KBM-7 (cell line): ENCODE measurements around the gene PEX10.
A peak's percentile ranks its signal among the peaks of the same experiment; 100 is the strongest.

Source experiments
- DNase-seq: peaks from one replicate; pipeline ENCODE4 v3.0.0-alpha.2; 2015
- in situ Hi-C: fragments of 300-500 bp; cut with MboI; formaldehyde crosslinking; loops from 2 replicates; pipeline ENCODE4 v1.14.3; 2020; ENCODE audit warnings: low sequenced_read_pairs, low pct_unique_long_range_greater_than_20kb, mixed read lengths

The PEX10 gene

DNA sequence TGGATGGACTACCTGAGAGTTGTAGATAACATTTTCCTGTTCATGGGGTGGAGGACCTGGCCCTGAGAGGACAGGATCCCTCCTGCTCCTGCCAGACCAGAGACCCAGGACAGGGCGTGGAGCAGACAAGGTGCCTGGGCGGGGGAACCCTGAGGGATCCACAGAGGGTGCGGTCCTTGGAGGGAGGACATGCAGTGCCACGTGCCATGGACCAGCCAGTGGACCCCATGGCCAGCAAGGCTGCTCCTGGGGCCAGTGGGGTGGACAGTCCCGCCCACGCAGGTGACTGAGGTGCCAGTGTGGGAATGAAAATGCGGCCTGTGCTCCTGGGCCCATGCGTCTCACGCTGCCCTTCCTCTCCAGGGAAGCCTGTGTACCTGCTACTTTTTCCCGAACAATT lies 17.1 kb downstream of the PEX10 start:
- in situ Hi-C loops: no loop called here
- no peak for DNase-seq

DNA sequence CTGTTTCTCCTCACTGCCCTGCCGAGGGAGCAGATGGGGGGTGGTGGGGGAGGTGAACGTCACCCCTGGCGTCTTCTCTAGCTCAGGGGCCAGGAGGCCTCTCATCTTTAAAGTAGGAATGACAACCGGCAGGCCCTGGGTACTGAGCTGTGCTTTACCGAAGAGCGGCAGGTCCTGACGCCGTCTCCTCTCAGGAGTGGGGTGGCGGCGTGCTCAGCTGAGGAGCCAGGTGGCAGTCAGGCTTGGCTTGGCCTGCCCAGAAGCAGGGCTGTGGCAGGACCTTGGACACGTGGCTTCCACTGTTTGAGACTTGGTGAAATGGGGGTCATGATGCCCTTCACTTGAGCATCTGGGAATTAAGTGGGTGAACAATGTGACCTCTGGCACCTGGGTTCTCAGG lies 17.6 kb downstream of the PEX10 start:
- in situ Hi-C loops: no loop called here
- no peak for DNase-seq

DNA sequence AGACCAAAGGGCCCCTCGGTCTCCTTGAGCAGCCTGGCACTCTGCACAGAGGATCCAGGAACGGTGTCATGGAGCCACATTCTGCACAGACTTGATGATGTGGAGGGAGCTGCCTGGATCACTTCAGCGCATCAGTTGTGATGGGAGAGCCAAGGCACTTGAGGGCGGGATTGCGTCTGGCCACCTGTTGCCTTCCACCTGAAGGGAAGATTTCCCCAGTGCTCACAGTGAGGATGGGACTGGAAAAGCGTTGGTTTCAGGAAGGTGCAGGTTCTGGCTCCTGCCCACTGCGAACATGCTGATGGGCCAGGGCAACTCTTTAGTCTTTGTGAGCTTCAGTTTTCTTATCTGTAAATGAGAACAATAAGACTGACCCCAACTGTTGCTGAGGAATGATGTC lies 18.1 kb downstream of the PEX10 start:
- in situ Hi-C loops: no loop called here

DNA sequence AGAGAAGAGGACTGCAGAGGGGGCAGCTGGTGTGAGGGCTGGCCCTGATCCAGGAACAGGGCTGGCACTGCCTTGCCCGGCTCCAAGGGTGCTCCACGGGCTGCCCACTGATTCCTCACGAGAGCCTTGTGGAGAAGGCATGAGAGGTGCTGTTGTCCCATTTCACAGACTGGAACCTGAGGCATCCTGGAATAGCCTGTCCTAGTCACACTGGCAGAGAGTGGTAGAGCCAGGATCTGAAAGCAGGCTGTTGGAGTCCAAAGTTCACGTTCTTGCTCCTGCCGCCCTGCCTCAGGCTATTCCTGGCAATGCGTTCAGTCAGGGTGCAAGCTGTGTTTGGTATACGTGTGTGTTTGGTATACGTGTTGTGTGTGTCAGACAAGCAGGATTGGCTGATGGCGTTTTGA lies 18.9 kb downstream of the PEX10 start:
- no peak for DNase-seq
- in situ Hi-C loops: no loop called here

More for the DNA sequence above, 18.1 kb downstream of the PEX10 start:
- no peak for DNase-seq

DNA sequence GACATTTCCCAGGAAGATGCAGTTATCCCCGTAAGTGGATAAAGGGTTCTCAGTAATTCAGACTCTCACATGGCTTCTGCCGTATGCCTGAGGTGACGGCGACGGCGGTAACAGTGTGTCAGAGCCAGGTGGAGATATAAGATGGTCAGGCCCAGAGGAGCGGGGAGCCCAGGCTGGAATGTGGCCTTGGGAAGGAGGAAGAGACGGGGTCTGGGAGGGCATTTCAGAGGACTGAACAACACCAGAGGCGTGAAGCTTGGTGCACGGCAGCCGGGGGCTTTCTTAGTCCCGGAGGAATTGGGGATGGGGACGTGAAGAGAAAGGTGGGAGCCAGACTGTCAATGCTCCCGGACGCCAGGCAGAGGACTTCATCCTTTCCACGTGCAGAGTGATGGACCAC lies 19.7 kb downstream of the PEX10 start:
- in situ Hi-C loops: no loop called here

DNA sequence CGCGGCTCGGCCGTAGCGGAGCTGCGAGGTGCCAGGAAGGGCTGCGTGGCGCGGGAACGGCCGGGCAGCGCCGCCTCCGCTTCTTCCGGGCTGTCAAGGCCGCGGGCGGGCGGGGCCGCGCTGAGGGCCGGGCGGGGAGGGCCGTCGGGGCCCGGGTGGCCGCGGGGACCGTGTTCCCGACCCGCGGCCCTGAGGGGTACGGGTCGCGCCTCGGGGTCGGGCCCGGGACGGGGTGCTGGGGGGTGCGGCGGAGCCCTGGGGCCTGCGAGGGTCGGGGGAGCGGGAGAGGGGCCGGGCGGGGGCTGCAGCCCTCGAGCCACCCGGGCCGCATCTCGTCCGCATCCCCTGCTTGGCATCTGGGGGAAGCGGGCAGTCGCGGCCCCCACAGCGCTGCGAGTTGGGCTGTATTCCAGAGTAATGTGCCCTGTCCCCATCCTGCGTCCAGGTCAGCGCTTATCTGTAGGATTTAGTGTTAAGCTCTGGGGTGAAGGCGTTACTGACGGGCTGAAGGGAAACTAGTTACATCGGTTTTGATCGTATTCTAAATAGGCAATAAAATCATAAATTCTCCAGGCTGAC lies 20.3 kb downstream of the PEX10 start:
- DNase-seq: no peak
- in situ Hi-C loops: no loop called here

More for the DNA sequence above, 19.7 kb downstream of the PEX10 start:
- DNase-seq: no peak

DNA sequence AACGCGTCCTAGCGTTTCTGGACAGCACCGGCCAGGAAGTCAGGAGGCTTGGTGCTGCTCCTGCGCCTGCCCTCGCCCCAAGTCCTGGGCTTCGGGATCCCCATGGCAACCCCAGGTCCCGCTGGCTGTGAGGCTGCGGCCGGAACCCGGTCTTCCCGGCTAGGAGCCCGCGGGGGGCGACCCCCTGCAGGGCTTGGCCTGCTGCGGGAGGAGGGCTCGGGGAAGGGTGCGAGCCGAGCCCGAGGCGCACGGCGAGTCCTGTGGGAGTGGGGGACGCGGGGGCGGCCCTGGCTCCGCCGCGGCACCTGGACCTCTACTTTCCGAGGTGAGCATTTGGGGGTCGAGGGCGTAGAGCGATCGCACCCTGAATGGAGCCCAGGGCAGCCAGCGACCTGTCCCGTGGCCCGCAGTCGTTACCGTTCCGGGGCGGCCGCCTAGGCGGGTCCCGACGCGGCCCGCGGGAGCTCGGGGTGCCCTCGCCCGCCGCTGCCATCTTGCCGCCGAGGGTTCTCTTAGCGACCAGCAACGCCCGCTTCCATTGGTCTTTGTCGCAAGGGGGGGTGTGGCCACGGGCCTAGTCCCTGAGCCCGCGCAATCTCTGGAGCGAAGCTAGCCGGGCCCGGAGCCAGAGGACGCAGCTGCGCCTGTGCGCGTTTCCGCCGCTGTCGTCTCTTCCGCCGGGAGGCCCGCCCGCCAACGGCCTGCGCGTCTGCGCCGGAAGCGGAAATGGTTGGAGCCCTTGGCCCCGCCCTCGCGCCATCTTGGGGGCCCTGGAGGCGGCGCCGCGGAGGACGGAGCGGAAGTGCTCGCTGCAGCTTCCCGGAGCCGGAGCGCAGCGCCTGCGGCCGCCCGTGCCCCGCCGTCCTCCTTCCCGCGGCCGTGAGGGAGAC lies 21.1 kb downstream of the PEX10 start, which contains the start of the genes MORN1 and RER1:
Gene MORN1, minus strand, starts transcription at position 514 of the 890 bp plus-strand sequence. Its CDS starts 21 bp downstream, at position 493.
Gene RER1, plus strand, starts transcription at position 801 of the 890 bp plus-strand sequence. CDS start 3,950 bp downstream, outside the sequence.
- in situ Hi-C loops: no loop called here

DNA sequence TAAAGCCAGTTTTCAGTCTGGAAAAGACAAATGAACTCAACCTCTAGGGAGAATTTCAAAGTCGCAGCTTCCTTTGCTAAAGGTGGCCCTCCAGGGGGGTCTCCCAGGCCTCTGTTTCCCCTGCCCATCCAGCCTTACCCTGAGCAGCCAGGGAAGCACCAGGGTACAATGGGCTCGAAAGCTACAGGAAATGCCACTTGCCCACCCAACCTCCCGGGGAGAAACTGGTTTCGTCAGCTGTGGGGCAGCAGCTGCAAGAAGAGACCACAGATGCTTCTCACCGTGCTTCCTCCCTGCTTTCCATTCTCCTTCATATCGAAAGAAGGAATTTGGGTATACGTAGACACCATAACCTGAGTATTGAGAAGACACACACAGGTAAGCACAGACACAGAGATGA lies 22.7 kb downstream of the PEX10 start:
- no peak for DNase-seq
- in situ Hi-C loops: no loop called here

More for the DNA sequence above, 21.1 kb downstream of the PEX10 start, which contains the start of the genes MORN1 and RER1:
- peak; percentile 99 for DNase-seq

DNA sequence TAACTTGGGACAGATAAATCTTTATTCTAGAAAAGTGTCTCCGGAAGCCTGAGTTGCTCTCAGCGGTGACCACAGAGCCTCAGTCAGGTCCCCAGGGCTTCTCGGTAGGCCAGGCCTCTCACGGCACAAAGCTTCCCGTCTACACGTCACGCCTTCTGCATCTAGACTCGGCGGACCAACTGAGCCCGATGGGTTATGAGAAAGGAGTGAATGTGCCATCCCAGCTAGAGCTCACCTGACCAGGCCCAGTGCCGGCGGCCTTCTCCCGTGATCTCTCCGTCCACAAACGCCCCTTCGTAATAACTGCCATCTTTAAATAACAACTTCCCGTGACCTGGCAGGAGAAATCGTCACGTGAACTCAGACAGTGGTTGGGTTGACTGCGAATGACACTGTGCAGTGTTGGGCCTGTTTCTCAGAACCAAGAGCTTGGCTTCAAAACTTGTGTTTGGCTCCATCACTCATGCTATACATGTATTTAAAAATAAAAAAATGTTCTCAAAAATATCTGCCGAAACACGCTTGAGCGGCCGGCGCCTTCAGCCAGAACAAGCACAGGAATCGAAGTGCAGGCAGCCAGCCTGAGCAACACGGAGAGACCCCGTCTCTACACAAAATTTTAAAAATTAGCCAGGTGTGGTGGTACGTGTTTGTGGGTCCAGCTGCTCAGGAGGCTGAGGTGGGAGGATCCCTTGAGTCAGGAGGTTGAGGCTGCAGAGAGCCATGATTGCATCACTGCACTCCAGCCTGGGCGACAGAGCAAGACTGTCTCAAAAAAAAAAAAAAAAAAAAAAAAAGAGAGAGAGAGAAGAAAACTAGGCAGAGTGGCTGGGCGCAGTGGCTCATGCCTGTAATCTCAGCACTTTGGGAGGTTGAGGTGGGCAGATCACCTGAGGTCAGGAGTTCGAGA lies 24.1 kb downstream of the PEX10 start:
- DNase-seq: no peak
- in situ Hi-C loops: no loop called here

DNA sequence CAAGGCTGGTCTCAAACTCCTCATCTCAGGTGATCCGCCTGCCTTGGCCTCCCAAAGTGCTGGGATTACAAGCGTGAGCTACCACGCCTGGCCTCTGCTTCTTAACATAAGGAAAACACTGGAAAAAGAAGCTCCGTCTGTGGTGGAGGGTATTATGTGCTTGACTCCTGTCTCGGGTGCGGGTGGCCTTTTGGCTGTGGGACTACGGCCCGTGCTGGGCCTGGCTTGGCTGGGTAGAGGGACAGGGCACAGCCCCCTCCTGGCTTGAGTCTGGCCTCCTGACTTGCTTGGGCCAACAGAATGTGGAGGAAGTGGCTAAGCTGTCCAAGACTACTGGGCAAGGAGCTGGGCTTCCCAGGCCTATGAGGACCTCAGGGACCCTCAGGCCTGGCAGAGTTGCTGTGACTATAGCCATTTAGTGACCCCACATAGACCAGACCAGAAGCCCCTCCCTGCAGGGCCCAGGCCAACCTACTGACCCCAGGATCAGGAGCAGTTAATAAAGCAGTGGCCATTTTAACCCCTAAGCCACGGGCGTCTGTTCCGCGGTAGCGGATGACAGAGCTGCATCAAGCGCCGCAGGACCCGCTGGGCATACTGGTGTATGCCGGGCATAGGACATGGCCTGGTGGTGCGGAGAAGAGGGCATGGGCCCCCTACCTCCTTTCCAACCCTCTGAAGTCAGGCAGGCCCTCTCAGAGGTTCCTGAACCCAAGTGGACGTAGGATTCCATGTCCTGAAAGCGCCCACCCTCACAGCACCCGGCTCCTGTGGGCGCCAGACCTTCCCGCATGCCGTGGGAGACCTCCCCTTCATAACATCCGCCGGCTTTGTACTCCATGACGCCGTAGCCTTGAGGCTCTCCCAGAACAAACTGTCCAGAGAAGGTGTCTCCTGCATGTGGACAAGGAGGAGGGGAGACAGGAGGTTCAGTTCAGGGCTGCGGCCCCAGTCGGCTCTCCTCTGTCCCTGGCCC lies 25.4 kb downstream of the PEX10 start:
- in situ Hi-C loops: no loop called here
- DNase-seq: no peak

DNA sequence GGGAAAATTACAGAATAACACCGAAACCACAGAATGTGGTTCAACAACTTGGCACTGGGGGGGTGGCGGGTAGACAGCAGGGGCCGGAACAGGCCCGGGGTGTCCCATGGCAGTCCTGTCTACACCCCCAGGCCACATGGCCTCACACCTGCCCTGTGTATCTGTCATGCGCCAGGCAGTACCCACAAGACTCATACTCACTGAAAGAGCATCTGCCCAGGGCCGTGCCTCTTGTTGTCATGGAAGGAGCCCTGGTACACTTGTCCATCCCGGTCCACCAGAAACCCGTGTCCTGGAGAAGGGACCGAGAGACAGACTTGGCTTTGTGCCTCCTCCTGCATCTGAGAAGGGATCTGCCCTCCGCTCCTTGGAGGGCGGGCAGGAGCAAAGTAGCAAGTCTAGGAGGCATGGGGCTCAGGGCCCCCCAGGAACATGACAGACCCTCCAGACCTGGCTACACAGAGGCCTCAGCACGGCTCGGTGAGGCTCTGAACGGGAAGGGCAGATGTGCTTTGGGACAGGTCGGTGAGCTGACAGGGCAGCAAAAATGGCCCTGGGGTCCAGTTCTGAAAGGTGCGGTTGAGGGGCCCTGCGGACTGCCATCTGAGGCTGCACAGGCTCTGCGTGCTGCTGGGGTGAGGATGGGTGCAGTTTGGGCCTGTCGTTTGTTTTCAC lies 26.6 kb downstream of the PEX10 start:
- in situ Hi-C loops: no loop called here
- DNase-seq: no peak

DNA sequence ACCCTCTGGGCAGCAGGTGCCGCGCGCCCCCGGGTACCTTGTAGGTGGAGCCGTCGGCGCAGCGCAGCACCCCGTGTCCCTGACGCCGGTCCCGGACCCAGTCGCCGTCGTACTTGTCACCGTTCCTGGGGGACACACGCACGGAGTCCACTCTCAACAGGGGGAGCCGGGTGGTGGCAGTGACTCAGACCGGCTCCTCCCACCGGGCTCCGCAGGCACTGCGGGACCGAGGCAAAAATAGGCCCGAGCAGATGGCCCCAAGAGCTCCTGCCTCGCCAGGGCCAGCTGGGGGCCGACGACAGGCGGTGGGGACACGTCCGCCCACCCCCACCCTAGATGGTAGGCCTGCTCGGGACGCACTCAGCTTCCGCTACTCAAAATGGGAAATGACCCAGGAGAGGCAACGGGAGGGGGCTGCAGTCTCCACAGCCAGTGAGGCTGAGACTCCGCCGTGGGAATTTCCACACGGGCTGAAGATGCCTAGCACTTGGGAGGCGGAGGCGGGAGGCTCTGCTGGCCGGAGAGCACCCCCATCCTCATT lies 27.4 kb downstream of the PEX10 start:
- no peak for DNase-seq
- in situ Hi-C loops: no loop called here

DNA sequence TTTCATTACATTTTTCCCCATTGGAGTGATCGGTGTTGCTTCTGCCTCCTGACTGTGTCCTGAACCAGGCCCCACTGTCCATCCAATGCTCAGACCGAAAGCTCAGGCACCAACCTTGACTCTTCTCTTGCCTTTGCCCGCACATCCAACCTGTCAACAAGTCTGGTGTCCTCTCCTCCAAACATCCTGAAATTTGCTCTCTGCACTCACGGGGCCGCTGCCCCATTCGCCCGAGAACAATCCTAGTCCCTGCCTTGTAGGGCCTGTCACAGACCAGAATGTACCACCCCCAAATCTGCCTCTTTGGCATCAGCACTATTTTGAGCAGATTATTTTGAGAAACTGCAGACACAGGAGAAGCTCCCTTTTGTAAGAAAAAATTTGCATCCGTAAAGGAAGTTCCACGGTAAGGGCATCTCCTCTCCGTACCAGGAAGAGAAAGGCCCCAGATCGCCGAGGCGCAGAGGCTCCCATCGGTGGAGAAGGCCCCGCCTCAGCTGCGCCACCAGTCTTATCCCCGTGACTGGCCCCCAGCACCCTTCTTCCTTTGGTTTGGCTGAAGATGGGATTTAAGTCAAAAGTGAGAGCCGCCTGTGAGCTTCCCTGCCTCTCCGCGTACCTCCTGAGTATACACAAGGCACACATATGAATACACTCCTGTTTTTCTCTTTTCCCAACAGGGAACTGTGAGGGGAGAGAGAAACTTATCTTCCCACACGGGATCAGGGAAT lies 28.1 kb downstream of the PEX10 start:
- DNase-seq: no peak
- in situ Hi-C loops: no loop called here

DNA sequence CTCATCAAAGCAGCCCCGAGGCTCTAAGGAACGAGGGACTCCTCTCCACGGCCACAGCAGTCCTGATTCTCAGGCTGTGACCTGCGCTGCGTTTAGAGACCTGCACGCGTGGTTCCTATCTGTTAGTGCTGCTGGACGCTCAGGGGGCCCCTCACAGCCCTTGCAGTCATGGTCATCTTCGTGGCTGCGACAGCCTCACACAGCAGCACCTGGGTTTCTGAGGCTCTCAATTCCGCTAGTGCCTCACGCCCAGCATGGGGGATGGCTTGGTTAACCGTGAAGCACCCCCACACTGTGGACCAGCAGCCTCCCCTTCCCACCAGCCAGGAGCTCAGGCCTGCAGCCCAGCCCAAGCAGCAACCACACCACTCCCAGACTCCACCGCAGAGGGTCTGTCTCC lies 28.8 kb downstream of the PEX10 start:
- DNase-seq: no peak
- in situ Hi-C loops: no loop called here

DNA sequence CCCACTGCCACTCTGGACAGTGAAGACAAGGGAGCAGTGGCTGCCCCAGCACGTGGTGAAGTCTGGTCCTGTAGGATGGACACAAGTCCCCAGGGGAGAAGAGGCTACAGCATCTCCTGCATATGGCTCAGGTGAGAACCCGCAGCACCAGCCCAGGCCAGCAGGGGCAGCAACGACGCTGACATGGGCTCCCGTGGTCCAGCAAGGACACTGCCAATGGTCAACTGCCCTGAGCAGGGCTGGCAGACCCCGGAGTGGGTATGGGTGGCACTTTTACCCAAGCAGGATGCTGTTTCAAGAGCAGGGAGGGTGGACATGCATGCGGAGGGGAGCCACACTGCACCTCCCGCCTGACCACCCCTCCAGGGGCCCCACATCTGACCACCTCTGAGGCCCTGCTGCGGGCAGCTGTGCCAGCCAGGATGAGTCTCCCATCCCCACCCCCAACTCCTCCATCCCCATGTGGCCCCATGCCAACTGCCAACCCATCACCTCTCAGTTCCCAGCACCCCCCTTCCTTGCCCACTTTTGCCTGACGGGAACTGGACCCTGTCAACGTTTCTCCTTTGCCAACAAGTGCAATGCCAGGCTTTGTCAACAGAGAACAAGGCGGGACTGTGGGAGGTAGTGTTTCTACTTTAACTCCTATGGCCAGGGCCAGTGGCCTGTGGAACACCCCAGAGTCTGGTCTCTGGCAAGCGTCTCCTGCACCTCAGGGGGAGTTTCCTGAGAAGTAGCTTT lies 29.6 kb downstream of the PEX10 start:
- no peak for DNase-seq
- in situ Hi-C loops: no loop called here
